Brain microvascular endothelial cell (primary cell): ENCODE measurements around the gene PIGO.

Experiments
- DNase-seq: peaks from one replicate; pipeline ENCODE4 v3.0.0-alpha.2; 2020
- H3K27ac ChIP-seq: fragments of 250-450 bp; sonication (Bioruptor Pico); 2 replicates; pipeline ENCODE4 v1.5.1; 2020; ENCODE audit warnings: mild to moderate bottlenecking, moderate library complexity
- H3K27me3 ChIP-seq: fragments of 250-450 bp; sonication (Bioruptor Pico); replicated peaks from 2 replicates; pipeline ENCODE4 v1.5.1; 2020; ENCODE audit warnings: mild to moderate bottlenecking
- H3K36me3 ChIP-seq: fragments of 250-450 bp; sonication (Bioruptor Pico); replicated peaks from 2 replicates; pipeline ENCODE4 v1.5.1; 2020; ENCODE audit warnings: mild to moderate bottlenecking
- H3K4me3 ChIP-seq: 2 replicates; pipeline ENCODE4 v1.5.1; 2011; ENCODE audit warnings: low read depth, mild to moderate bottlenecking, control low read depth, low read length, moderate library complexity
- CTCF ChIP-seq: IDR thresholded peaks from 2 replicates; pipeline ENCODE4 v1.5.1; 2011; ENCODE audit warnings: low read depth, mild to moderate bottlenecking, moderate library complexity, low read length, control low read depth, inconsistent platforms; ENCODE audit errors: missing control alignments
- in situ Hi-C: cut with HindIII; loops from 2 replicates; pipeline ENCODE4 v1.10.0; 2017; ENCODE audit warnings: low sequenced_read_pairs, low pct_ligation_motif_present

The PIGO gene

GRCh38 chr9:35104586-35104985 is 8.2 kb upstream of the PIGO start:
- DNase-seq = no peak
- no peak for TF ChIP-seq CTCF
- no peak overlapping the region for H3K4me3 ChIP-seq
- in situ Hi-C loops = no loop called here
- H3K27ac ChIP-seq = no peak overlapping the region
- no peaks in the 10 kb centered on the region for H3K27me3 ChIP-seq
- H3K36me3 ChIP-seq = peaks cover 60% of the 10 kb centered on the region

- Histone ChIP-seq H3K36me3 (peaks cover 59% of the 10 kb centered on the region), H3K27me3 (no peaks in the 10 kb centered on the region), H3K27ac (peak overlapping the region; percentile 96), H3K4me3 (peak overlapping the region; percentile 86)
- no peak for DNase-seq
- TF ChIP-seq CTCF = no peak
- in situ Hi-C loops = no loop called here
These were observed 7.3 kb upstream of the PIGO start for GRCh38 chr9:35103660-35104191.

- Histone ChIP-seq H3K36me3 (peaks cover 52% of the 10 kb centered on the region), H3K27me3 (no peaks in the 10 kb centered on the region), H3K4me3 (peak within 1 kb of the TSS; percentile 86), H3K27ac (peak within 1 kb of the TSS; percentile 96)
- no peak for TF ChIP-seq CTCF
- peak; percentile 96 for DNase-seq
- in situ Hi-C loops = no loop called here
These were observed 6.6 kb upstream of the PIGO start, which contains the start of gene STOML2 for GRCh38 chr9:35102769-35103659. Gene STOML2 (minus strand): TSS chr9:35103131. CDS start chr9:35103094, 37 bp downstream.

- DNase-seq = peak; percentile 6
- in situ Hi-C loops = no loop called here
These were observed 6.0 kb upstream of the PIGO start for GRCh38 chr9:35102465-35102768.

GRCh38 chr9:35097573-35097972 is 1.2 kb upstream of the PIGO start:
- in situ Hi-C loops = no loop called here
- H3K36me3 ChIP-seq = peaks cover 36% of the 10 kb centered on the region
- H3K4me3 ChIP-seq = no peak overlapping the region
- H3K27me3 ChIP-seq = no peaks in the 10 kb centered on the region
- TF ChIP-seq CTCF = no peak
- H3K27ac ChIP-seq = no peak overlapping the region
- no peak for DNase-seq

More at GRCh38 chr9:35102465-35102768, 6.0 kb upstream of the PIGO start:
- peaks cover 49% of the 10 kb centered on the region for H3K36me3 ChIP-seq
- TF ChIP-seq CTCF = no peak
- no peaks in the 10 kb centered on the region for H3K27me3 ChIP-seq
- peak overlapping the region; percentile 86 for H3K4me3 ChIP-seq
- peak overlapping the region; percentile 96 for H3K27ac ChIP-seq
